ENCODE results near the gene TLE5. TPM values are rescaled to one million over a fixed set of nuclear protein-coding genes. Genes with fewer than 3 reads are reported as not detected.

Gene TLE5
- total and polyA plus RNA-seq, 2 of the 4 experiments (the other 2 are of a cell fraction): 119 to 407 TPM

DNA sequence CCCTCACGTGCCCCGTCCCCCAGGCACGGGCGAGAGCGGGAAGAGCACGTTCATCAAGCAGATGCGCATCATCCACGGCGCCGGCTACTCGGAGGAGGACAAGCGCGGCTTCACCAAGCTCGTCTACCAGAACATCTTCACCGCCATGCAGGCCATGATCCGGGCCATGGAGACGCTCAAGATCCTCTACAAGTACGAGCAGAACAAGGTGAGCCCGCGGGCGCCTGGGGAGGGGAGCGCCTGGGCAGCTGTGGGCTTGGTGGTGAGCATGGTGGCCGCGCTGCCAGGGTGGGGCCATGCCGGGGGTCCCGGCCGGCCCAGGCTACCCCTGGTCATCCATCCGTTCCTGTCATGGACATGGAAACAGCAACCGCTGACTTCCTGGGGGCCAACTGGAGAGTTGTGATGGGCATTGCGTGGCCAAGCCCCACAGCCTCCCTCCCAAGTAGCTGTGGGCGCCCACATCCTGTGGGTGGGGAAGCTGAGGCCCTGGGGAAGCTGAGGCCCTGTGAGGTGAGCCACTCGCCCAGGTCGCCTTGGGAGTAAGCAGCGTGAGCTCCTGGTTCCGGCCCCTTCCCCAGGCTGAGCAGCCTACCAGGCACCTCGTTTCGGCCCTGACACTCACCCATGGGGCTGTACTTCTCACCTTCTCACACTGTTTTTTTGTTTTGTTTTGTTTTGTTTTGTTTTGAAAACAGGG is 48.0 kb upstream of the TLE5 start:
- Histone ChIP-seq H2AFZ (replicated peaks; ENCODE audit: low read length, poor library complexity) (no peak overlapping the region), H3K23ac (ENCODE audit: low read depth, low read length) (no peak overlapping the region), H3K4me1 (ENCODE audit: control insufficient read depth, insufficient read depth, low read length) (no peaks in the 10 kb centered on the region), H2BK5ac (ENCODE audit: low read depth, low read length, poor library complexity, severe bottlenecking) (no peak overlapping the region), H4K5ac (ENCODE audit: low read depth, low read length) (no peak overlapping the region), H3K27me3 (ENCODE audit: control insufficient read depth, insufficient read depth, low read length) (no peaks in the 10 kb centered on the region), H4K20me1 (ENCODE audit: insufficient read depth, low read length) (peaks cover 77% of the 10 kb centered on the region), H2BK120ac (ENCODE audit: low read depth, low read length) (no peak overlapping the region), H4K91ac (ENCODE audit: insufficient read depth, low read depth, low read length) (no peak overlapping the region), H2AK5ac (ENCODE audit: low read depth, low read length) (no peak overlapping the region), H3K4me2 (ENCODE audit: low read depth, low read length) (no peak overlapping the region), H3K9me3 (ENCODE audit: control insufficient read depth, insufficient read depth, low read length) (no peaks in the 10 kb centered on the region), H3K14ac (replicated peaks; ENCODE audit: low read depth, low read length) (no peak overlapping the region), H3K79me1 (ENCODE audit: low read depth in 1 of 2, low read length in 2 of 2) (peaks cover 8 to 87% of the 10 kb centered on the region in 2 experiments), H3K36me3 (ENCODE audit: control insufficient read depth, insufficient read depth, low read length) (peaks cover 12% of the 10 kb centered on the region), H3K18ac (ENCODE audit: low read depth, low read length) (no peak overlapping the region), H2BK20ac (ENCODE audit: low read depth, low read length) (no peak overlapping the region), H3K4me3 (ENCODE audit: insufficient read depth, low read depth, low read length) (no peak overlapping the region), H3K9me1 (ENCODE audit: insufficient read depth, low read length) (peaks cover 6% of the 10 kb centered on the region), H3K9ac (ENCODE audit: low read depth, low read length) (no peak overlapping the region), H3K56ac (ENCODE audit: extremely low read depth, insufficient read depth, low read length) (no peak overlapping the region), H3K27ac (ENCODE audit: insufficient read depth, low read length) (no peak overlapping the region), H4K8ac (ENCODE audit: low read depth in 2 of 2, low read length in 2 of 2) (no peak overlapping the region), H3K4ac (ENCODE audit: low read depth, low read length) (no peak overlapping the region), H2BK15ac (ENCODE audit: low read depth, low read length) (no peak overlapping the region), H2AK9ac (replicated peaks; ENCODE audit: low read depth, low read length, poor library complexity) (no peak overlapping the region)
- WGBS, 2 experiments (ENCODE audit: extremely low coverage in 2 of 2, insufficient read length in 1 of 2): 97% methylated on average over 13 of the region's 37 CpGs; no CpG with 5 or more reads in 1 of the 2 experiments
- in situ Hi-C loops (cut with MboI; ENCODE audit: low sequenced_read_pairs): no loop called here
- intact Hi-C loops (cut with micrococcal nuclease): no loop called here
- BruUV-seq (replicated peaks): no TSS peak
- ATAC-seq (ENCODE audit: low read depth) (no peak), DNase-seq (no peak)
- POLR2A ChIA-PET (ENCODE audit: unreplicated experiment): interaction anchor here (0.9 kb wide), 1 partner anchor 160 kb away, joined by 3 read pairs; no protein-coding TSS in a partner anchor
- dilution Hi-C loops (cut with HindIII; ENCODE audit: low sequenced_read_pairs, unreplicated experiment): no loop called here
- CTCF ChIA-PET: interaction anchor here (0.7 to 1.4 kb wide), 2 partner anchors 30 to 461 kb away, joined by 3 read pairs; no protein-coding TSS in a partner anchor
- TF ChIP-seq RAD21 (IDR thresholded peaks at IDR 0.05; ENCODE audit: low read length) (no peak), FOS (IDR thresholded peaks at IDR 0.05; ENCODE audit: low read depth, low read length) (no peak), CTCF (conservative IDR thresholded peaks at IDR 0.05; ENCODE audit: low read depth, low read length) (no peak), CEBPB (IDR thresholded peaks at IDR 0.05; ENCODE audit: low read depth, low read length) (no peak), NFE2L2 (IDR thresholded peaks at IDR 0.05; ENCODE audit: low read depth, low read length) (no peak), RCOR1 (IDR thresholded peaks at IDR 0.05; ENCODE audit: insufficient replicate concordance, low read length) (no peak), MAFK (IDR thresholded peaks at IDR 0.05; ENCODE audit: low read depth, low read length) (no peak), SMC3 (IDR thresholded peaks at IDR 0.05; ENCODE audit: low read depth, low read length) (no peak), CHD1 (IDR thresholded peaks at IDR 0.05; ENCODE audit: low read depth, low read length) (no peak), MXI1 (IDR thresholded peaks at IDR 0.05; ENCODE audit: borderline replicate concordance, low read depth, low read length) (no peak), RFX5 (IDR thresholded peaks at IDR 0.05; ENCODE audit: low read depth, low read length) (no peak), MAZ (IDR thresholded peaks at IDR 0.05; ENCODE audit: borderline replicate concordance, low read depth, low read length) (no peak), ELK1 (IDR thresholded peaks at IDR 0.05; ENCODE audit: borderline replicate concordance, low read depth, low read length) (no peak), USF2 (IDR thresholded peaks at IDR 0.05; ENCODE audit: low read depth, low read length) (no peak), POLR2A (IDR thresholded peaks at IDR 0.05; ENCODE audit: low read depth, low read length) (no peak), BHLHE40 (IDR thresholded peaks at IDR 0.05; ENCODE audit: low read depth, low read length) (no peak)

Measured in IMR-90 (cell line).